Hematopoietic multipotent progenitor cell treated with erythropoietin and hydrocortisone succinate and interleukin-3 and kit ligand, for 6 days (in vitro differentiated cells): Measurements from ENCODE around the gene NRM.
"Not testable (repeated sequence)": the region's sequence is repeated elsewhere in the genome, so short reads cannot be mapped to it uniquely, and the experiment has no call there.

Experiments used
- DNase-seq: peaks from one replicate; pipeline ENCODE4 v3.0.0-alpha.2; 2015

The NRM gene

DNA sequence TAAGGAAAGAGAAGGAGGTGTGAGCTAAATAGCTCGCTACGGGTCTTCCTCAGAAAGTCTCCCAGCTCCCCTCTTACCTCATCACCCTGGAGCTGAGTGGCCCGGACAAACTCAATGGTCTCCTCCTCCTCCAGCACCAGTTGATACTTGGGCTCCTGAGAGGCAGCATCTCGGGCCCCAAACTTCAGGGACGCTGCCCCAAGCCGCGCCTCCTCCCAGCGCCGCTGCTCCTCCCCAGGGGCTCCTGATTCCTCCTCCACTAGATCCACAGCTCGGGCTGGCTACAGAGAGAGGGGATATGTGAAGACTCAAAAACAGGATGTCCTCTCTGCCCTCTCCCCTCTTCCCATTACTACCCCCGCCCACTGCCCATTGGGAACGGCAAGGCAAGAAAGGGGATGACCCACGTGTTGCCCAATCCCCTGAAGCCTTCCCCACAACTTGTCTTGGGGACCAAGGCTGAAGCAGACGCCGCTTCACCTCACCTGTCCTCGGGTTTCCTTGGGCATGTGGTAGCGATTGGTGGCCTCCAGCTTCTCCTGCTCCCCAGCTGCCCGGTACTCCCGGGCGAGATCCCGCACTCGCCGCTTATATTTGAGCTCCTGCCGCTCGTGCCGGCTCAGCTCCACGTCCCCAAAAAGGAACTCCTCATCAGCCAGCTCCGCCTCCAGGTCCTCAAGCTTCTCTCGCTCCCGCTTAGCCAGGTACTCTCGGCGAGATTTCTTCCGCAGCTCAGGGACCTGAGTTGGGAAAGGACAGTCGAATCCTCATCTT, 25.6 kb downstream of the NRM start:
- DNase-seq, result no peak

DNA sequence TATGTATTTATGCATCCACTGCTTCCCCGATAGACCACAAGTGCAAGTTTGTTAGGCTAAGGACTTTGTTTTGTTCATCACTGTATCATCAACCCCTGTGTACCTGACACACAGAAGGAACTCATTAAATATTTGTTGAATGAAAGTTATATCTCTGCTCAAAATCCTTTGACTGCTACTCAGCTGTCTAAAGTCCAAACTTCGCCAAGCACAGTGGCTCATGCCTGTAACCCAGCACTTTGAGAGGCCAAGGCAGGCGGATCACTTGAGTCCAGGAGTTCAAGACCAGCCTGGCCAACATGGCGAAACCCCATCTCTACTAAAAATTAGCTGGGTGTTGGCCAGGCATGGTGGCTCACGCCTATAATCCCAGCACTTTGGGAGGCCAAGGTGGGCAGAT, 32.9 kb downstream of the NRM start:
- not testable (repeated sequence) for DNase-seq

DNA sequence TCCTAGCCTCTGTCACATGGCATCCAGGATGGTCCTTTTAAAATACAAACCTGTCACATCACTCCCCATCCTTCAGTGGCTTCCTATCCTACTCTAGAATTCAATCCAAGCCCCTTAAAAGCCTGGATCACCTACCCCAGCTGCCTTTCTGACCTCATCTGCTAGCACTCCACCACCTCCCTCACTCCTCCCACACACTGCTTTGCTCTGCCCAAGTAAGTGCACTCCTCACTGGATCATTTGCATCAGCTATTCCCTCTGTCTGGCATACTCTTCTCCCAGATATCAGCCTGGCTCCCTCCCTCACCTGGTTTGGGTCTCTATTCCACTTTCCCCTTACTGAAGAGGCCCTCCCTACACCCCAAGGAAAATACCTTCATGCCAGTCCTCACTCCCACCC, 33.3 kb downstream of the NRM start:
- DNase-seq, result no peak

DNA sequence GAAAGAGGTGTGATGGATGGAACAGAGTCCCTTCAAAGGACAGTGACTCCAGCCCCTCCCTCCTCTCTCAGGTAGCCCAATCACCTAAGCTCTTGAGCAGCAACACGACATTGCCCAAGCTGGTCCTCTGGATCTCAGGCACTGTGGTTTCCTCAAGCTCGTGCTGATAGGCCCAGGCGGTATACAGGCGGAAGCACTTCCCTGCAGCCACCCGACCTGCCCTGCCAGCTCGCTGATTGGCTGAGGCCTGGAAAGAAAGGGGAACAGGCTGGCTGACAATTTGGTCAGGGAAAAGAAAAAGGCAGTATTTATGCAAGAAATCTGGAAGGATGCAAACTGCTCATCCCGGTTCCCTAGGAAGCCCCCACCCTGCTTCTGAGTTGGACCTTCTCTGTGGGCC, 34.3 kb downstream of the NRM start:
- DNase-seq, result no peak

DNA sequence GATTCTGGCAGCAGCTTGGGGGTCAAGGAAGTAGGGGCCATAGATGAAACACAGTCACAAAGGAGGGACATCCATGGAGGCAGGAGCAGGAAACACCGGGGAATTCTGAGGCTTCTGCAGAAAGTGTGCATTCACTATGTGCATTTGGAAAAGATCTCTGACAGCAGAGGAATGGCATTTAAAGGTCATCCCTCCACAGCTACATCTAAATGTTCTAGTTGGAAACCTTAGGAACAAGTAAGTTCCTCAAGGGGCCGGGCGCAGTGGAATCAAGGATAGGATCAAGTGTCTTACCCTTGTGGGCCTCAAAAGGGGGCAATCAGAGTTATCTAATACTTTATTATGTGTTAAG, 35.1 kb downstream of the NRM start:
- no peak for DNase-seq

DNA sequence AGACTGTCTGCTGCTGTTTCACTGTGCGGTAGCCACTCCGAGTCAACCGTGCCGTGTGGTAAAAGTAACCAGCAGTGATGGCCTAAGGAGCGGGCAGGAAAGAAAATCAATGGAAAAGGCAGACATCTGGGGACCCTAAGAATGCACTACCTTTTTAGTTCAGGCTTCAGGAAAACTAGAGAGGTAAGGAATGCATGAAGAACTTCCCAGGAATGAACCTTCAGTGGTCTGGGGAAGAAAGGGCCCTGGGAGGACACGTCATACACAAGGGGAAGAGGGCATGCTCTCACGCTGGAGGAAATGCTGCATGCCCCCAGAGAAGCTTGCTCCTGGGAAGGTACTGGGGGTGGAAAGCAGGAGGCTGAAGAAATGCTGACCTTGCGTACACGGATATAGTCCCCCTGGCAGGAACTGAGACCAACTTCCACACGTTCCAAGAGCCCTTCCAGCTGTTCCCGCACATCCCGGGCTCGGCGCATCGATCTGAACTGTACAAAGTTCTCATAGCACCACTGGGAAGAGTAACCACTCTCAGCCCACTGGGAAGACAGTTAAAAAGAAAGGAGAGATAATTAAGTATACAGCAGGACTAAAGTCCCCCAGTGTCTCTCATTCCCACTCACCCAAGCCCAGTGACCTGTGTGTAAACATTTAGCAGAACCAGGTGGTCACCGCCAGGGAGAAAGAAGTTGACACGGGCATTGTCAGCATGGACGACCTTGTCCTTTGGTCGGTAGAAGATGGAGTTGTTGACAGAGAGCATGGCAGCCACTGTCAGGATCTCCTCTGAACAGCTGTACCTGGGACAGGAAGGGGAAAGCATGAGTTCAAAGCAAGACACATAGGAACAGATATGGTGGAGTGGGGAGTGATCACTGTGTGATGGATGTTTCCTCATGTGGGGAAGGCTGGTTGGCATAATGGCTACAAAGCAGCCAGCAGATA, 35.7 kb downstream of the NRM start:
- DNase-seq, result no peak

DNA sequence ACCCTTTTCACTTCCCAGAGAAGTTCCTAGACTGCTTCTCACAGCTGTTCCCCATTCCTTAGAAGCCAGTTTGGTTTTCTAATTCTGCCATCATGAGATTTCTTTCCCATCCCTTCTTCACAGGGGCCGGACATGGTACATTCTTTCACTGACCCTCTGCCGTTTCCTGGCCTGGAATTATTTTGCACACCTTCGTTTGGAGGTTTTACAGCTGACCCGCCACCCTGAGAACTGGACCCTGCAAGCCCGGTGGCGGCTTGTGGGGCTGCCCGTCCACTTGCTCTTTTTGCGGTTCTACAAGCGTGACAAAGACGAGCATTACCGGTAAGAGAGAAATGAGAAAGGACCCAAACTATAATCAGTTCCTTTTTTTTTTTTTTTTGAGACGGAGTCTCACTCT, 39.6 kb downstream of the NRM start:
- DNase-seq, result no peak

DNA sequence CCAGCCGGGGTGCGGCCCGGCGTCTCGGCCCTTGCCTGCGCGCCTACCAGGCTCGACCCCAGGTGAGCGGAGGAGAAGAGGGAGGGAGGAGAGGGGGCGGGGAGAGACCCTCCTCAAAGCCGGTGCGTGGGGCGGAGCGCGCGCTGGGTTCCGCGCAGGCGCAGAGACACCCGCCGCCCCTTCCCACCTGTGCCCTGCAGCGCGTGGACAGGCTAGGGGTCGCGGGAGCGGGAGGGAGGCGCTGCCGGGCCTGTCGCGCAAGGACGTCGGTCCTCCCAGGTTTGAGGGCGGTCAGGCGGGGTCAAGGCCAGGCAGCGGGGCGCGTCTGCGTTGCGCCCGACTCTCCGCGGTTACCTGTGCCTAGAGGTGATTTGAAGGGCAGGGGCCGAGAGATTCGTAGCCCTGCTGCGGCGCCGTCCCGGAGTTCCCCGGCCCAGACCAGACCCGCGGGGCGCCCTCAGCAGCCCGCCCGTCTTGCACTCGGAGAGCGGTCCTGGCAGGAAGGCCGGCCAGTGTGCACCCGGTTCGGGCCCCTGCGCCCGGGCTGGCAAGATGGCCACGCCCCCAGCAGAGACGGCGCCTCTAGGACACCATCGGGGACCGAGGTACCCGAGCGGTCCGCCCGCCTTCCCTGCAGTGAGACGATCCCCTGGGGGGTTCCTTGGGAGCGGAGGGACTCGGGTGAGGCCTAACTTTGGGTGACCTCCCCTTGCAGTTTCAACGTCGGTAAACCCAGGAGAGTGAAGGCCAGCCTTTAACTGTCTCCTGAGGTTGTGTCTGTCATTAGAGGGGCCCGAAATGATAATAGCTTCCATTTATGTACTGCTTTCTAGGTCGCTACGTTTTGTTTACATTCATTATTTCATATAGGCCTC, 43.3 kb downstream of the NRM start:
- DNase-seq, result peak; percentile 93

DNA sequence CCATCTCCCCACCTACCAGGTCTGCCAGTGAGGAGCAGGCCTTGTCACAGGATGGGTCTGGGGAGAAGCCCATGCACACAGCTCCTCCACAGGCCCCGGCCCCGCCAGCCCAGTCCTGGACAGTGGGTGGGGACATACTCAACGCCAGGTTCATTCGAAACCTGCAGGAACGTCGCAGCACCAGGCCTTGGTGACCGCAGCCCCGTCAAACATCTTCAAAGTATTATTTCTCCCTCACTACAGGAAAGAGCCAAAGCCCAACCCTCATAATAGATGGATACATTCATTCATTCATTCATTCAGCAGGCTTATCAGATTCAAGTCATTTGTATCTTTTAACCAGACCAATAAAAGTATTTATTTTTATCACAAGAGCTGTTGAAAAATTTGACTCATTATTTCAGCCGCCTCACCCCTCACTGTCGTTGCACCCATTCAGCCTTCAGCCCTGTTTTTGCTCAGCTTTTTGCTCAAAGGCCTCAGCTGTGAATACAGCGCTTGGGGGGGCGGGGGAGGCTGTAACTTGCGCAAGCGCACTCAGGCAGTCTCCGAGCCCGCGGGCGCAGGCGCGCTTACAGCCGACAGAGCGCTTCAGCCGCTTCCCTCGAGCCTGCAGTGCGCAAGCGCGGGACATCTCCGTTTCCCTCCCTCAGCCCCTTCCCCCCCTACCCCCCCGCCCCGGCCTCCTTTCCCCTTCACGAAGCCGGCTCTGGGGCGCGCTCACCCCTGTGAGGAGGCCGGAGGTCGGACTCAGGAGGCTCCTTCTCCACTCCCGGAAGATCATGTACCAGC, 44.1 kb downstream of the NRM start, which contains the start of gene C6orf136:
C6orf136 (plus strand) TSS at position 684 of the 792 bp plus-strand sequence; CDS start at position 783, 99 bp downstream.
- peak; percentile 96 for DNase-seq

DNA sequence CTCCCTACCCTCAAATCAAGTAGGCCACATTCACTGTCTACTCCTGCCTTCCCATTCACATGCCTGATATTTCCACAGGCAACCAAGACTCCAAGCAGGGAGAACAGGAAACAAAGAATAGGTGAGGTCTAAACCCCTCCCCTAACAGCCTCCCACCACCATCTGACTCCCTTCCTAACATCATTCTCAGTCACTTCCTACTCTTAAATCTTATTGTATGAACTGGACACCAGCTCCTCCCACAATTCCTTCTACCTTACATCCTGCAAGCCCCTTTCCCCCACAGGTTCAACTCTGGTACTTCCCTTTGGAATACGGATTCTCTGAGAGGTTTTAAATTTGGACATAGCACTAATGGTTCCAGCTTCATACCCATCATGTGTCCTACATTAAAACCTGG, 44.8 kb downstream of the NRM start:
- DNase-seq, result no peak

DNA sequence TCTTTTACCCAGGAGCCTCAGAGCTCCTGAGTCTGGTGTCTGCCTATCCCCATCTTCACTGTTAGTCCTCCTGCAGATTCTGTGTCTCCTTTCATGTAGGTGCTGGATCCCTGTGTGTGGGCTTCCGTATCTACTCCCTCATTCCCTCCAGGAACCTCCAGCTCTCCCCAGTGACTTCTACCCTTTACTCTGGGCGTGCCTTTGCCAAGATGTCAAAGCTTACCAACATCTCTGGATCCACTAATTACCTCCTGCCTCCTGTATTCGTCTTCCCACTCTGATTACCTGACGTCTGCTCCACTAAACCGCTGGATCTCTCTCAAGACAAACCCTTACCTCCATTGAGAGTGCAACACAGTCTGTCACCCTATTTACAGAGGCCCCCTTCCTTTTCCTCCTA, 46.0 kb downstream of the NRM start:
- no peak for DNase-seq

DNA sequence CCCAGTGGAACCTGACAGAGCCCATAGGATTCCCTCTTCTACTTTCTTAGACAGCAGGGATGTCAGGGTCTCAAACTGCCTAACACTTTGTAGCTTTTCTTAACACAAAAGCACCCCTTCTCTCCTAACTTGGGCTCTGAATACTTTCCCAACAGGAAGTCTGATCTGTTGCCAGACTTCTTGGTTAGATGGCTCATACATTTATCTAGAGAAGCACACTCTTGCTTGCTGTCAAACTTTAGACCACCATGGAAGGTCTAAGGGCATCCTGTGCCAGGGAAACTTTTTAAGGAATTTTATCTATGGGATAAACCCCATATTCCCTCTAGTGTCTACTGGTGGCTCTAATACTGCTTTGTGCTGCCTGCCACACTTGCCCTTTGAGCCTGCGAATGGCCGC, 47.1 kb downstream of the NRM start:
- no peak for DNase-seq

DNA sequence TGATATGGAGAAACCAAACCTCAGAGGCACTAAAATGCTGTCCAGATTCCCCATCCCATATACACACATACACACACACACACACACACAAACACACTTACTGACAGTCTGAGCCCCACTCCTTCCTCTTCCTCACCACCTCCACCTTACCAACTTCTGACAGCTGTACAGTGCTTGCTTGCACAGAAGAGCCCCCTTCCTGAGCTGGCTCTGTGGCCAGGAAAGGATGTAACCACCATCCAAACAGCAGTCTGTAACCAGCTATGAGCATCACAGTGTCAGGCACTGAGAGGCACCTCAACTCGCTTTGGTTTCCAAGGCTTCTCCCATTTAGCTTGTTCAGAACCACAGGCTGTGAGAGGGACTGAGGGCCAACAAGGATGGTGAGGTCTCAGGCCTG, 49.7 kb downstream of the NRM start:
- no peak for DNase-seq

DNA sequence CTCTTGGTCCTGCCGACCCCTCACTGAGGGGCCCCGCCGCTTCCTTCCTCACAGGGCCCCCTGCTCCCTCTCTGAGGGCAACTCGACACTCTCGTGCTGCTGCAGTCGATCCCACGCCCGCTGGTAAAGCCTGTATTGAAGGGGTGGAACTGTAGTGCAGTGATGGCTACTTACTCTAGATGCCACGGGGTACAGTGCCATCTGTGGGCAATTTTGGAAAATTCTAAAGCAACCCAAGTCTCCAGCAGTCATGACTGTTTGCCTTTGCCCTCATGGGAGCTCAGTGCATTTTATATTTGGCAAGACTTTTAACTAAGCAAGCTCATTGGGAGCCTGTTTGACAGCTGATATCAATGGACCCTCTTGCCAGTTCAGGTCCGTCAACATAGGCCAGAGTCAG, 50.3 kb downstream of the NRM start:
- peak; percentile 61 for DNase-seq
